ENCODE measurements around the gene NUBPL. TPM values are rescaled to one million over a fixed set of nuclear protein-coding genes. Genes with fewer than 3 reads are reported as not detected.

Gene NUBPL
- total and polyA plus RNA-seq, 5 donors = 9.6 to 23.9 (median 20.9) TPM

DNA sequence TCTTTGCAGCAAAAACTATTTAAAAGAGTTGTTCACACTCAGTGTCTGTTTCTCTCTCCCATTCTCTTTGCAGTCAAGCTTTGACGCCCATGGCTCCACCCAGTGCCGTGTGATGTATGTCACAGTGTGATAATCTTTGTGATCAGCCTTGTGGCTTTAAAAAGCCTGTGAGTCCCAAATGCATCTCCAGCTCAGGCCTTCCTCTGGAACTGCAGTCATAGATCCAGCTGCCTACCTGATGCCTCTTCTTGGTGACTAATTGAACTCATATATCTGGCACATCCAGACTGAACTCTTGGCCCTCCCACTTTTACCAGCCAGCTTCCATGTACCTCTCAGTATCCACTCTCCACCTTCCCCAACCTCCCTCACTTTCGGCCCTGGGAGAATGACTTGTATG lies 333.1 kb downstream of the NUBPL start:
- no peaks in the 10 kb centered on the region for H3K27me3 ChIP-seq (ENCODE audit: control insufficient read depth, insufficient read depth)
- intact Hi-C loops (cut with DNase I) = no loop called here
- H3K27ac ChIP-seq (ENCODE audit: low read length) = no peak overlapping the region
- peaks cover 8% of the 10 kb centered on the region for H3K4me1 ChIP-seq (ENCODE audit: control insufficient read depth, insufficient read depth, low read length)
- H3K9me3 ChIP-seq (ENCODE audit: control insufficient read depth, low read length) = no peaks in the 10 kb centered on the region
- no peak overlapping the region for H3K4me3 ChIP-seq (ENCODE audit: low read length)
- no peak for DNase-seq
- 85% methylated on average over 3 of the region's 3 CpGs for WGBS
- ATAC-seq = no peak

GRCh38 chr14:31895206-31895605 lies 334.0 kb downstream of the NUBPL start:
- Histone ChIP-seq H3K27ac (ENCODE audit: low read length) (no peak overlapping the region), H3K27me3 (ENCODE audit: control insufficient read depth, insufficient read depth) (no peaks in the 10 kb centered on the region), H3K4me1 (ENCODE audit: control insufficient read depth, insufficient read depth, low read length) (peaks cover 8% of the 10 kb centered on the region), H3K4me3 (ENCODE audit: low read length) (no peak overlapping the region), H3K9me3 (ENCODE audit: control insufficient read depth, low read length) (no peaks in the 10 kb centered on the region)
- intact Hi-C loops (cut with DNase I) = no loop called here
- 77% methylated on average over 2 of the region's 2 CpGs for WGBS
- no peak for ATAC-seq
- DNase-seq = no peak

GRCh38 chr14:31895646-31896045 lies 334.4 kb downstream of the NUBPL start:
- no peaks in the 10 kb centered on the region for H3K9me3 ChIP-seq (ENCODE audit: control insufficient read depth, low read length)
- H3K4me1 ChIP-seq (ENCODE audit: control insufficient read depth, insufficient read depth, low read length) = peaks cover 8% of the 10 kb centered on the region
- H3K27ac ChIP-seq (ENCODE audit: low read length) = no peak overlapping the region
- no peak for DNase-seq
- WGBS = 59% methylated on average over 2 of the region's 2 CpGs
- ATAC-seq = no peak
- intact Hi-C loops (cut with DNase I) = no loop called here
- H3K4me3 ChIP-seq (ENCODE audit: low read length) = no peak overlapping the region
- no peaks in the 10 kb centered on the region for H3K27me3 ChIP-seq (ENCODE audit: control insufficient read depth, insufficient read depth)

- ATAC-seq = peak in 1 of 2 donors; percentile 60
- H3K4me1 ChIP-seq (ENCODE audit: control insufficient read depth, insufficient read depth, low read length) = peaks cover 8% of the 10 kb centered on the region
- no peak for DNase-seq
- intact Hi-C loops (cut with DNase I) = no loop called here
- 67% methylated on average over 4 of the region's 4 CpGs for WGBS
- no peak overlapping the region for H3K27ac ChIP-seq (ENCODE audit: low read length)
- H3K9me3 ChIP-seq (ENCODE audit: control insufficient read depth, low read length) = no peaks in the 10 kb centered on the region
- no peaks in the 10 kb centered on the region for H3K27me3 ChIP-seq (ENCODE audit: control insufficient read depth, insufficient read depth)
- H3K4me3 ChIP-seq (ENCODE audit: low read length) = no peak overlapping the region
These were observed 336.5 kb downstream of the NUBPL start for GRCh38 chr14:31897581-31898186.

- Histone ChIP-seq H3K9me3 (ENCODE audit: control insufficient read depth, low read length) (no peaks in the 10 kb centered on the region), H3K27ac (ENCODE audit: low read length) (no peak overlapping the region), H3K27me3 (ENCODE audit: control insufficient read depth, insufficient read depth) (no peaks in the 10 kb centered on the region), H3K4me3 (ENCODE audit: low read length) (no peak overlapping the region), H3K4me1 (ENCODE audit: control insufficient read depth, insufficient read depth, low read length) (no peaks in the 10 kb centered on the region)
- ATAC-seq (no peak), DNase-seq (no peak)
- intact Hi-C loops (cut with DNase I) = no loop called here
These were observed 337.8 kb downstream of the NUBPL start for GRCh38 chr14:31898838-31899528.

- H3K27ac ChIP-seq (ENCODE audit: low read length) = no peak overlapping the region
- no peaks in the 10 kb centered on the region for H3K27me3 ChIP-seq (ENCODE audit: control insufficient read depth, insufficient read depth)
- ATAC-seq (no peak), DNase-seq (no peak)
- intact Hi-C loops (cut with DNase I) = no loop called here
- H3K4me3 ChIP-seq (ENCODE audit: low read length) = no peak overlapping the region
- H3K9me3 ChIP-seq (ENCODE audit: control insufficient read depth, low read length) = no peaks in the 10 kb centered on the region
- 63% methylated on average over 2 of the region's 2 CpGs for WGBS
- H3K4me1 ChIP-seq (ENCODE audit: control insufficient read depth, insufficient read depth, low read length) = no peaks in the 10 kb centered on the region
These were observed 340.8 kb downstream of the NUBPL start for GRCh38 chr14:31902002-31902401.

GRCh38 chr14:31902945-31903646 lies 341.9 kb downstream of the NUBPL start:
- Histone ChIP-seq H3K4me3 (ENCODE audit: low read length) (no peak overlapping the region), H3K4me1 (ENCODE audit: control insufficient read depth, insufficient read depth, low read length) (no peaks in the 10 kb centered on the region), H3K27me3 (ENCODE audit: control insufficient read depth, insufficient read depth) (no peaks in the 10 kb centered on the region), H3K27ac (ENCODE audit: low read length) (no peak overlapping the region), H3K9me3 (ENCODE audit: control insufficient read depth, low read length) (no peaks in the 10 kb centered on the region)
- WGBS = 83% methylated on average over 6 of the region's 6 CpGs
- intact Hi-C loops (cut with DNase I) = no loop called here
- DNase-seq = no peak
- no peak for ATAC-seq

GRCh38 chr14:31909977-31910376 lies 348.8 kb downstream of the NUBPL start:
- Histone ChIP-seq H3K4me1 (ENCODE audit: control insufficient read depth, insufficient read depth, low read length) (no peaks in the 10 kb centered on the region), H3K9me3 (ENCODE audit: control insufficient read depth, low read length) (no peaks in the 10 kb centered on the region), H3K27me3 (ENCODE audit: control insufficient read depth, insufficient read depth) (no peaks in the 10 kb centered on the region), H3K4me3 (ENCODE audit: low read length) (no peak overlapping the region), H3K27ac (ENCODE audit: low read length) (no peak overlapping the region)
- ATAC-seq = no peak
- no peak for DNase-seq
- WGBS = 93% methylated on average over 3 of the region's 3 CpGs
- intact Hi-C loops (cut with DNase I) = no loop called here

Other genes starting within 250 kb of the NUBPL start
- gene HEATR5A, start 140.9 kb upstream of the NUBPL start, total RNA-seq = 10 to 100 TPM; 34.0 to 54.1 (median 41.3) TPM
- gene HEATR5A, start 140.9 kb upstream of the NUBPL start, polyA plus RNA-seq = 15.0 TPM
- 10 to 100 TPM in 1 of 4 donors, 1 to 10 TPM in 3; 7.9 to 10.7 (median 9.3) TPM for gene DTD2, start 103.9 kb upstream of the NUBPL start, total RNA-seq
- 7.0 TPM for gene DTD2, start 103.9 kb upstream of the NUBPL start, polyA plus RNA-seq
- not detected for gene GPR33, start 73.4 kb upstream of the NUBPL start, total RNA-seq
- gene GPR33, start 73.4 kb upstream of the NUBPL start, polyA plus RNA-seq = not detected